Measurements from ENCODE around the gene NRG2.

GRCh38 chr5:139949710-139950109 is 93.4 kb downstream of the NRG2 start:
- TF ChIP-seq CTCF (IDR thresholded peaks at IDR 0.05): no peak
- no peak for TF ChIP-seq POLR2A (IDR thresholded peaks at IDR 0.05)

Measured in thyroid gland (tissue), 4 donors.